ENCODE measurements around the gene CNTN2.
A peak's percentile ranks its signal among the peaks of the same experiment; 100 is the strongest.

The CNTN2 gene

GRCh38 chr1:205057808-205058575, 15.0 kb downstream of the CNTN2 start:
- no peak for DNase-seq

- DNase-seq, result no peak
These were observed 15.8 kb downstream of the CNTN2 start for GRCh38 chr1:205058853-205059252.

DNA sequence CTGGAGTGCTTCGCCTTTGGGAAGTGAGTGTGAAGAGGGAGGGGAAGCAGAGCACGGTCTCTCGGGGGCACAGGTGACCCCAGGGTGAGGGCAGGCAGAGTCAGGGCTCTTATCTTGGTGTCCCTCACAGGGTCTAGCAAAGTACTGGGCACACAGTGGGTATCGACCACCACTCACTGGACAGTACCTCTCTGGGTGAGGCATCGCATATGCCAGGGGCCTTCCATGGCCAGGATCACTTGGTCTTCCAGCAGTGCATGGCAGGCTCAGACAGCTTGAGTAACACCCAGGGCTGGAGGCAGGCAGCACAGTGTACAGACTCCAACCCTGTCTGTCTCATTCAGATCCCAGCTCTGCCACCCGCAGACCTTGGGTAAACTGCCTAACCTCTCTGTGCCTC, 16.6 kb downstream of the CNTN2 start:
- no peak for DNase-seq

DNA sequence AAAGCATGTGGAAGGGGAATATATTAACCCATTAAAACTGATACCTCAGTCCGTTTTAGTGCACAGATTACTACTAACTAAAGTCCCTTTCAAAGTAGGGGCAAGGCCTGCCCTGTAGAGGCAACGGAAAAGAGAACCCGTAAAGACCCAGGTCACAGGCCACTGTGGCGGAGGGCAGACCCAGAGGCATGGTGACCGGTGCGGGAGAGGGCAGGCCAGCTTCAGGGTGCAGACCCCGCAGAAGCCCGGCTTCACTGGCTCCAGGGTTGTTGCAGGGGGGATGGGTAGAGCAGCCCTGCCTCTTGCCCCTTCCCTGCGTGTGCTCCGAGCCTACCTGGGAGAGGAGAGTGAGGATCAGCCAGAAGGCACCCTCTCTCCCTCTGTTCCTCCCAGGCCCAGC, 17.7 kb downstream of the CNTN2 start:
- DNase-seq, result no peak

GRCh38 chr1:205061227-205061626, 18.2 kb downstream of the CNTN2 start:
- no peak for DNase-seq

- DNase-seq, result peak; percentile 75
These were observed 18.7 kb downstream of the CNTN2 start for GRCh38 chr1:205061665-205062069.

GRCh38 chr1:205062319-205062718, 19.3 kb downstream of the CNTN2 start:
- DNase-seq, result no peak

DNA sequence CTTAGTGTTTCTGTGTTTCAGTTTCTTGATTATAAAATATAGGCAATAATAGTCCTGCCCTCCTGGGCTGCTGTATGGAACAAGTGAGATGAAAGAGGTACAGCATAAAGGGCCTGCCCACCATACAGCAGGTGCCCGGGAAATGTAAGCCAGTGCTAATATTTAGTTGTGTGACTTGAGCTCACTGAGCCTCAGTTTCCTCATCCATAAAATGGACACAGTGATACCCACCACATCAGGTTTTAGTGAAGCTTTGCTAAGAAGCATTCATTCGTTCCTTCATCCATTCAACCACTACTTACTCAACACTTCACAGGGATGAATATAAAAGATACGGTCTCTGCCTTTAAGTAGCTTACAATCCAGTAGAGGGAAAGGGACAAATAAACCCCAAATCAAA, 19.9 kb downstream of the CNTN2 start:
- no peak for DNase-seq

- no peak for DNase-seq
These were observed 21.3 kb downstream of the CNTN2 start for GRCh38 chr1:205064301-205064700.

- no peak for DNase-seq
These were observed 21.8 kb downstream of the CNTN2 start for GRCh38 chr1:205064741-205065316.

GRCh38 chr1:205065666-205066065, 22.7 kb downstream of the CNTN2 start:
- DNase-seq, result no peak

- no peak for DNase-seq
These were observed 23.3 kb downstream of the CNTN2 start for GRCh38 chr1:205066141-205066818.

DNA sequence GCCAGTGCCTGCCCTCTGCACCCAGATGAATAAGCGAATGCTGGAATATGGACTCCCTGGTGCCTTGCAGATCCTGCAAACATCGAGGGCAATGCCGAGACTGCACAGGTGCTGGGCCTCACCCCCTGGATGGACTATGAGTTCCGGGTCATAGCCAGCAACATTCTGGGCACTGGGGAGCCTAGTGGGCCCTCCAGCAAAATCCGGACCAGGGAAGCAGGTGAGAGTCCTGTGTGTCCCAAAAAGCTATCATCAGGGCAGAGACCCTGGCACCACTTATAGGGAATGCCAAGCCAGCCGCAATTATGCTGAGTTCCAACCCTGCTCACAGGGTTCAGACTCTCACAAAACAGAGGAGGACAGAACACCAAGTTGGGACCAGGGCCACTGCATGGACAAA, 24.0 kb downstream of the CNTN2 start:
- no peak for DNase-seq

- no peak for DNase-seq
These were observed 25.0 kb downstream of the CNTN2 start for GRCh38 chr1:205068001-205068400.

DNA sequence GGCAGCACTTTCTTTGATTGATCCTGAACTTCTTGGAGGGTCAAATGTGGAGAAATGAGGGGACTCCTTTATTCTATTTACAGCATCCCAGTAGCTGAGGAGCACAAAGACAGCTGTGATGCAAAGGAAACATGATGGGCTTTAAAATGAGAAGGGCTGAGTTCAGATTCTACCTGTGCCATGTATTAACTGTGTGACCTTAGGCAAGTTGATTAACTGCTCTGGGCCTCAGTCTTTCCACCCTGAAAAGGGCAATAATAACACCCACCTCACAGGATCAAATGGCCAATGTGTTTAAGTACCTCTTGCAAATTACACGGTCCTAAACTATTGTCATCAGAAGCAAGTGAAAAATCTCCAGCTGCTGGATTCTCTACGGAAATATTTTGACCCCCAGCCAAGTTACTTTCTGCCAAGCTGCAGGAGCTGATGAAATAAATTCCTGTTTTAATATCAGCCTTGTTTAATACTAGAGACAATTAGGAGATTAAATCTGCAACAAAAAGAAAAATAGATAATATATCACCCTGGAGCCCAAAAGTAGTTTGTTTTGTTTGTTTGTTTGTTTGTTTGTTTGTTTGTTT, 25.5 kb downstream of the CNTN2 start:
- DNase-seq, result no peak

DNA sequence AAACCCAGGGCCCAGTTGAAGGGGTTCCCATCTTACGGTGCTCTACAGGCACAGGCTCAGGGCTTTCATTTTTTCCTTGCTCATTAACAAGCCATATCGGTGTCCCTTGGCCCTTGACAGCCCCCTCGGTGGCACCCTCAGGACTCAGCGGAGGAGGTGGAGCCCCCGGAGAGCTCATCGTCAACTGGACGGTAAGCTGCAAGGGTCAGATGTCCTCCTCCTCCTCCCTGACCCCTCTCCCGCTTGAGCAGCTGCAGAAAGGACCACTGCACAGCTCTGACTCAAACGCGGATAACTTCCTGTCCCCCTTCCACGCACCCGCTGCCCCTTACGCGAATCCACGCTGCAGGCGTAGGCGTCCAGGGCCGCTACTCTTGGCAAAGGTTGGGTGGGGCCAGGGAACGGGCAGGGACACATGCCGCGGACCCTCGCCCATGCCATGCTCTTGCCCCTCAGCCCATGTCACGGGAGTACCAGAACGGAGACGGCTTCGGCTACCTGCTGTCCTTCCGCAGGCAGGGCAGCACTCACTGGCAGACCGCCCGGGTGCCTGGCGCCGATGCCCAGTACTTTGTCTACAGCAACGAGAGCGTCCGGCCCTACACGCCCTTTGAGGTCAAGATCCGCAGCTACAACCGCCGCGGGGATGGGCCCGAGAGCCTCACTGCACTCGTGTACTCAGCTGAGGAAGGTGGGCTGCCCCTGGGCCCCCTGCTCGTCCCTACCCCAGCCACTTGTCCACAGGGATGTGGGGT, 26.5 kb downstream of the CNTN2 start:
- no peak for DNase-seq

DNA sequence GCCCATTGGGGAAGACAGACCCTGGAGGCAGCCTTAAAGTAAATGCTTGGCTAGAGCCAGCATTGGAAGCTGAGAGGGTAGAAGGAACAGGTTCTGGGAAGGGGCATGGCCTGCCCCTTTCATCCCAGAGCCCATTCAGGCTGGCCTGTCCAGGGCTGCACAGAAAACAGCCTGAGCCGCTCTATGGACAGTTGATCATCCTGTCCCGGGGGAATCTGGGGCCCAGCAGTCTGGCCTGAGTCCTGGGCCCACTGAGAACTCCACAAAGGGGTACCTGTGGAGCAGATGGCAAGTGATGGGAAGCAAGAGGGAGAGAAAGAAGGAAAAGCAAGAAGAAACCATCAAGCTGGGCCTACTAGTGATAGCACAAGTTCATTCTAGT, 28.0 kb downstream of the CNTN2 start:
- no peak for DNase-seq

- DNase-seq, result no peak
These were observed 28.8 kb downstream of the CNTN2 start for GRCh38 chr1:205071801-205072200.

GRCh38 chr1:205072286-205072685, 29.3 kb downstream of the CNTN2 start:
- DNase-seq, result no peak

DNA sequence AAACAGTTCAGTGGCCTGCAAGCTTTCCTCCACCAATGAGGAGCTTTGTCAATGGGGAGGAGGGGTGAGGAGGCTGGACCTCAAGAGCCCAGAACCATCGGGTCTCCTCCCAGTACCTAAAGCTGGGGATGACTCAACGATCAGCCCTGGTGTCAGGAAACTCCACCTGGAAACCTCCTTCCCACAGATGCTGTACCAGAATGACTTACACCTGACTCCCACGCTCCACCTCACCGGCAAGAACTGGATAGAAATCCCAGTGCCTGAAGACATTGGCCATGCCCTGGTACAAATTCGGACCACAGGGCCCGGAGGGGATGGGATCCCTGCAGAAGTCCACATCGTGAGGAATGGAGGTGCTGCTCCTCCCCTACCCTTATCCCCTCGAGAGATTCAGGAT, 29.9 kb downstream of the CNTN2 start:
- DNase-seq, result no peak

- DNase-seq, result no peak
These were observed 30.5 kb downstream of the CNTN2 start for GRCh38 chr1:205073511-205073910.

- no peak for DNase-seq
These were observed 31.1 kb downstream of the CNTN2 start for GRCh38 chr1:205074084-205074483.

- no peak for DNase-seq
These were observed 31.5 kb downstream of the CNTN2 start for GRCh38 chr1:205074513-205074912.

All from stimulated activated CD4-positive, alpha-beta T cell treated with anti-CD3 and anti-CD28 coated beads, Interleukin-1b, Interleukin-23, amount 100 ng/mL, for 48 hours (primary cell).